Mammary epithelial cell (primary cell): Measurements from ENCODE around the gene SLC5A10.
"Not testable (repeated sequence)": the region's sequence is repeated elsewhere in the genome, so short reads cannot be mapped to it uniquely, and the experiment has no call there.

ENCODE experiments used
- CTCF ChIP-seq, 2 donors: IDR thresholded peaks in 1 of 2; conservative IDR thresholded peaks in 1 of 2; 2 replicates each; pipeline ENCODE4 v1.5.1; 2011 to 2012; ENCODE audit warnings: inconsistent platforms in 2 of 2, low read length in 2 of 2, mild to moderate bottlenecking in 2 of 2, control low read depth in 1 of 2, low read depth in 1 of 2; ENCODE audit not compliant: insufficient read depth in 1 of 2; ENCODE audit errors: extremely low read depth in 1 of 2
- EZH2 ChIP-seq: IDR thresholded peaks from 2 replicates; pipeline ENCODE4 v1.6.1; 2012; ENCODE audit warnings: low read length, inconsistent platforms, borderline replicate concordance

GRCh38 chr17:19030771-19031449 lies 78.9 kb downstream of the SLC5A10 start:
- not testable (repeated sequence) for TF ChIP-seq CTCF (conservative IDR thresholded peaks at IDR 0.05 in 1 of 2, IDR thresholded peaks at IDR 0.05 in 1 of 2; ENCODE audit: extremely low read depth in 1 of 2, insufficient read depth in 1 of 2, low read depth in 1 of 2, low read length in 2 of 2); EZH2
